ENCODE measurements around the gene C19orf73. TPM values are rescaled to one million over a fixed set of nuclear protein-coding genes. Genes with fewer than 3 reads are reported as not detected.
A peak's percentile ranks its signal among the peaks of the same experiment; 100 is the strongest.
"Not testable (repeated sequence)": the region's sequence is repeated elsewhere in the genome, so short reads cannot be mapped to it uniquely, and the experiment has no call there.

C19orf73 gene
- total RNA-seq, 4 donors from 2014 or later, result 0.83 to 3.3 (median 1.9) TPM

- DNase-seq (ENCODE audit: extremely low spot score), result no peak
- no peak overlapping the region for H3K4me3 ChIP-seq
- no peaks in the 10 kb centered on the region for H3K36me3 ChIP-seq
- H3K9me3 ChIP-seq, result no peaks in the 10 kb centered on the region
- no peak for TF ChIP-seq EP300 (IDR thresholded peaks at IDR 0.05)
- TF ChIP-seq CTCF (IDR thresholded peaks at IDR 0.05), result no peak
- no peak for TF ChIP-seq POLR2AphosphoS5 (IDR thresholded peaks at IDR 0.05)
- TF ChIP-seq POLR2A (IDR thresholded peaks at IDR 0.05; ENCODE audit: low read depth), result no peak
- H3K27ac ChIP-seq (replicated peaks in 1 of 4), result no peak overlapping the region
- intact Hi-C loops (cut with DNase I), result no loop called here
- peaks cover 16 to 39% (median 35%) of the 10 kb centered on the region in 4 donors for H3K4me1 ChIP-seq
- WGBS, result 32% methylated on average over 15 of the region's 16 CpGs
- H3K27me3 ChIP-seq, result no peaks in the 10 kb centered on the region
Observed at GRCh38 chr19:49129238-49129583, 10.3 kb upstream of the C19orf73 start.

GRCh38 chr19:49128545-49129237 is 9.7 kb upstream of the C19orf73 start:
- H3K4me3 ChIP-seq, result peak overlapping the region; percentile 39 to 54 (median 43)
- H3K36me3 ChIP-seq, result no peaks in the 10 kb centered on the region
- intact Hi-C loops (cut with DNase I), result no loop called here
- TF ChIP-seq POLR2A (IDR thresholded peaks at IDR 0.05; ENCODE audit: low read depth), result no peak
- no peak for TF ChIP-seq POLR2AphosphoS5 (IDR thresholded peaks at IDR 0.05)
- TF ChIP-seq CTCF (IDR thresholded peaks at IDR 0.05), result no peak
- no peak for TF ChIP-seq EP300 (IDR thresholded peaks at IDR 0.05)
- H3K9me3 ChIP-seq, result no peaks in the 10 kb centered on the region
- H3K27ac ChIP-seq (replicated peaks in 1 of 4), result peak overlapping the region; percentile 47 to 86 (median 80)
- DNase-seq (ENCODE audit: extremely low spot score), result no peak
- no peaks in the 10 kb centered on the region for H3K27me3 ChIP-seq
- H3K4me1 ChIP-seq, result peaks cover 12 to 34% (median 30%) of the 10 kb centered on the region in 4 donors
- 43% methylated on average over 15 of the region's 15 CpGs for WGBS

GRCh38 chr19:49127674-49128544 is 9.0 kb upstream of the C19orf73 start:
- Histone ChIP-seq H3K27ac (replicated peaks in 1 of 4) (peak overlapping the region; percentile 60 to 86 (median 80)), H3K4me3 (peak overlapping the region; percentile 39 to 54 (median 43)), H3K27me3 (no peaks in the 10 kb centered on the region), H3K36me3 (no peaks in the 10 kb centered on the region), H3K9me3 (no peaks in the 10 kb centered on the region), H3K4me1 (peaks cover 12 to 26% (median 22%) of the 10 kb centered on the region in 4 donors)
- peak; percentile 99 for DNase-seq (ENCODE audit: extremely low spot score)
- TF ChIP-seq POLR2AphosphoS5 (IDR thresholded peaks at IDR 0.05) (peak in 1 of 2 donors; percentile 86), EP300 (IDR thresholded peaks at IDR 0.05) (no peak), POLR2A (IDR thresholded peaks at IDR 0.05; ENCODE audit: low read depth) (no peak), CTCF (IDR thresholded peaks at IDR 0.05) (peak; percentile 17 to 40 (median 36))
- intact Hi-C loops (cut with DNase I), result no loop called here
- 8% methylated on average over 16 of the region's 63 CpGs for WGBS

- H3K36me3 ChIP-seq; H3K27me3 ChIP-seq; DNase-seq (ENCODE audit: extremely low spot score); H3K9me3 ChIP-seq; intact Hi-C loops (cut with DNase I): not testable (repeated sequence)
- Histone ChIP-seq H3K27ac (replicated peaks in 1 of 4) (peak overlapping the region in 2 of 4 donors; percentile 78 to 81), H3K4me3 (peak overlapping the region in 1 of 4 donors; percentile 43), H3K4me1 (peaks cover 12 to 26% (median 21%) of the 10 kb centered on the region in 4 donors)
- WGBS, result 94% methylated on average over 12 of the region's 12 CpGs
Observed at GRCh38 chr19:49127225-49127624, 8.3 kb upstream of the C19orf73 start.

GRCh38 chr19:49126575-49126974 is 7.6 kb upstream of the C19orf73 start:
- H3K9me3 ChIP-seq, result no peaks in the 10 kb centered on the region
- intact Hi-C loops (cut with DNase I), result no loop called here
- peaks cover 12 to 26% (median 21%) of the 10 kb centered on the region in 4 donors for H3K4me1 ChIP-seq
- H3K4me3 ChIP-seq, result no peak overlapping the region
- no peak overlapping the region for H3K27ac ChIP-seq (replicated peaks in 1 of 4)
- no peak for DNase-seq (ENCODE audit: extremely low spot score)
- no peaks in the 10 kb centered on the region for H3K36me3 ChIP-seq
- TF ChIP-seq POLR2AphosphoS5 (IDR thresholded peaks at IDR 0.05) (no peak), CTCF (IDR thresholded peaks at IDR 0.05) (no peak), EP300 (IDR thresholded peaks at IDR 0.05) (no peak), POLR2A (IDR thresholded peaks at IDR 0.05; ENCODE audit: low read depth) (no peak)
- H3K27me3 ChIP-seq, result no peaks in the 10 kb centered on the region
- 79% methylated on average over 4 of the region's 4 CpGs for WGBS

All from esophagus muscularis mucosa (tissue), 4 donors.